22Rv1 (cell line): ENCODE measurements around the gene TMEM138.

Source experiments
- H3K27ac ChIP-seq: fragments of 450-650 bp; 2 replicates; pipeline ENCODE4 v1.5.1; 2017
- ZFX ChIP-seq: fragments of 450-650 bp; IDR thresholded peaks from 2 replicates; pipeline ENCODE4 v1.6.1; 2017; ENCODE audit warnings: antibody characterized with exemption, borderline replicate concordance
- TF ChIP-seq, protein P1 (sequence below): fragments of 450-650 bp; IDR thresholded peaks from 2 replicates; pipeline ENCODE4 v1.5.1; 2017; ENCODE audit warnings: mild to moderate bottlenecking

TMEM138 gene

DNA sequence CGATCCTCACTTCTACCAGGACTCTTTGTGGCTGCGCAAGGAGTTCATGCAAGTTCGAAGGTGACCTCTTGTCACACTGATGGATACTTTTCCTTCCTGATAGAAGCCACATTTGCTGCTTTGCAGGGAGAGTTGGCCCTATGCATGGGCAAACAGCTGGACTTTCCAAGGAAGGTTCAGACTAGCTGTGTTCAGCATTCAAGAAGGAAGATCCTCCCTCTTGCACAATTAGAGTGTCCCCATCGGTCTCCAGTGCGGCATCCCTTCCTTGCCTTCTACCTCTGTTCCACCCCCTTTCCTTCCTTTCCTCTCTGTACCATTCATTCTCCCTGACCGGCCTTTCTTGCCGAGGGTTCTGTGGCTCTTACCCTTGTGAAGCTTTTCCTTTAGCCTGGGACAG is 6.5 kb downstream of the TMEM138 start:
- H3K27ac ChIP-seq = no peak overlapping the region
- TF ChIP-seq ZFX = no peak
- TF ChIP-seq, protein P1, sequence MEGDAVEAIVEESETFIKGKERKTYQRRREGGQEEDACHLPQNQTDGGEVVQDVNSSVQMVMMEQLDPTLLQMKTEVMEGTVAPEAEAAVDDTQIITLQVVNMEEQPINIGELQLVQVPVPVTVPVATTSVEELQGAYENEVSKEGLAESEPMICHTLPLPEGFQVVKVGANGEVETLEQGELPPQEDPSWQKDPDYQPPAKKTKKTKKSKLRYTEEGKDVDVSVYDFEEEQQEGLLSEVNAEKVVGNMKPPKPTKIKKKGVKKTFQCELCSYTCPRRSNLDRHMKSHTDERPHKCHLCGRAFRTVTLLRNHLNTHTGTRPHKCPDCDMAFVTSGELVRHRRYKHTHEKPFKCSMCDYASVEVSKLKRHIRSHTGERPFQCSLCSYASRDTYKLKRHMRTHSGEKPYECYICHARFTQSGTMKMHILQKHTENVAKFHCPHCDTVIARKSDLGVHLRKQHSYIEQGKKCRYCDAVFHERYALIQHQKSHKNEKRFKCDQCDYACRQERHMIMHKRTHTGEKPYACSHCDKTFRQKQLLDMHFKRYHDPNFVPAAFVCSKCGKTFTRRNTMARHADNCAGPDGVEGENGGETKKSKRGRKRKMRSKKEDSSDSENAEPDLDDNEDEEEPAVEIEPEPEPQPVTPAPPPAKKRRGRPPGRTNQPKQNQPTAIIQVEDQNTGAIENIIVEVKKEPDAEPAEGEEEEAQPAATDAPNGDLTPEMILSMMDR = no peak

DNA sequence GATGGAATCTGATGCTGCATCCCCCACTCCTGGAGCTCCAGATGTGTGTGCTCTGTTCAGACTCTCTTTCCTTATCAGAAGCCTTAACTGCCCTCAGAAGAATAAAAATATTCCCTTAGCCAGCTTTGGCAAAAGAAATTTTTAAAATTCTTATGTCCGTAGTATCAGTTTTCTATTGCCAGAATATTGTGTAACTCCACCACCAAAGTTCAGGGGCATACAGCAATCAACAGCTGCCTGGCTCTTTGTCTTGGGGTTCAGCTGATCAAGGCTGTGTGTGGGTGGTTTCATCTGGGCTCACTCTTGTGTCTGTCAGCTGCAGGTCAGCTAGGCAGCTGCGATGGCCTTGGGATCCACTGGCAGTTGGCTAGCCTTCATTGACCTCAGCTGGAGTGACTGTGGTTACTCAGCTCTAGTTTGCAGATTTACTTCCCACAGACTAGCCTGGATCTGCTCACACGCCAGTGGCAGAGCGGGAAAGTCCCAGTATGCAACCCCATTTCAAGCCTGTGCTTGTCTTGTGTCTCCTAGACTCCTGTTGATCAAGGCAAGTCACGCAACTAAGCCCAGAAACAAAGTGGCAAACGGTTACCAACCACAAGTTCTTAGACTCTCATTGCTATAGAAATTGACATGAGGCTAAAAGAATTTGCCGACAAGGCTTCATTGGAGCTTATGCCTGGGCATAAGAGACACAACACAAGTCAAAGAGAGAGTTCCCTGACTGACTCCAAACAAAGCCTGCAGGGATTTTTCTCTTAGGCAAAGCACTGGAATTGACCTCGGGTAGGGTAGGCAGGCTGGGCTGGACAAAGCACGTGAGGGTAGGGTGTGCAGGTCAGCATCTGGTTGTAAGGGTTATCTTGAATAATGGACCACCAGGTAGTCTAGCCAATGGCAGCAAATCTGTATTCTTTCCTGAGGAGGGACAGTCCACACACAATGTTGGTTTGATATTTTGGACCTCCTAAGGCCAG is 7.5 kb downstream of the TMEM138 start:
- no peak overlapping the region for H3K27ac ChIP-seq
- TF ChIP-seq, protein P1 = no peak
- TF ChIP-seq ZFX = no peak

GRCh38 chr11:61370349-61371005 is 8.3 kb downstream of the TMEM138 start:
- H3K27ac ChIP-seq = no peak overlapping the region
- TF ChIP-seq ZFX = no peak
- TF ChIP-seq, protein P1 = no peak

GRCh38 chr11:61372659-61373420 is 10.7 kb downstream of the TMEM138 start:
- H3K27ac ChIP-seq = no peak overlapping the region
- TF ChIP-seq ZFX = no peak
- TF ChIP-seq, protein P1 = no peak

GRCh38 chr11:61375761-61376108 is 13.6 kb downstream of the TMEM138 start:
- TF ChIP-seq ZFX = no peak
- TF ChIP-seq, protein P1 = no peak

DNA sequence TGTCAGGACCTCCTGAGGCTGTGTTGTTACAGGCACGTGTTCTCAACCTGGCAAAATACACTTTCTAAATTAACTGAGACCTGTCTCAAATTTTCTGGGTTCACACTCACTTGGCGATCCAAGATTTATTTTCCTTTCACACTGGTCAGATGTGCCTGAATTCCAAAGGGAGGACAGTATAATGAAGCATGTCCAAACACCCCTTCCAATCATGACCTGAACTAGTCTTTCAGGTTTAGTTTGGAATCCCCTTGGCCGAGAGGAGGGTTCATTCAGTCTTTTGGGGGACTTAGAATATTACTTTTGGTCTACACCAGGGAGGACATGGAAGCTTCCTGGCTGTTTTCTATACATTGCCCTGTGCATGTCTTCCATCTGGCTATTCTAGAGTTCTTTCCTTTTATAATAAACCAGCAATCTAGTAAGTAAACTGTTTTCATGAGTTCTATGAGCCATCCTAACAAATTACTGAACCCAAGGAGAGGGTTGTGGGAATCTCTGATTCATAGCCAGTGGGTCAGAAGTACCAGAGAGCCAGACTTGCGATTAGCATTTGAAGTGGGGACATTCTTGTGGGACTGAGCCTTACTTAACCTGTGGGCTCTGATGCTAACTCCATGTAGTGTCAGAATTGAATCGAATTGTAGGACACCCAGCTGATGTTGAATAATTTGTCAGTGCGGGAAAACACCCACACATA is 15.4 kb downstream of the TMEM138 start:
- H3K27ac ChIP-seq = no peak overlapping the region
- no peak for TF ChIP-seq ZFX
- TF ChIP-seq, protein P1 = no peak

More at GRCh38 chr11:61375761-61376108, 13.6 kb downstream of the TMEM138 start:
- no peak overlapping the region for H3K27ac ChIP-seq
